Coronary artery (tissue), 2 donors: ENCODE results near the gene ZIC2.
A peak's percentile ranks its signal among the peaks of the same experiment; 100 is the strongest.

Experiments
- DNase-seq: peaks from one replicate; pipeline ENCODE4 v3.0.0-alpha.2; 2017; ENCODE audit warnings: low spot score
- H3K27ac ChIP-seq, 2 donors: fragments of 200-600 bp; sonication (generic); one replicate each; pipeline ENCODE4 v1.5.1; 2016 to 2019
- H3K4me3 ChIP-seq: fragments of 200-600 bp; sonication (generic); 2 replicates; pipeline ENCODE4 v1.5.1; 2016; ENCODE audit warnings: mild to moderate bottlenecking, moderate library complexity
- CTCF ChIP-seq: fragments of 200-600 bp; sonication (generic); IDR thresholded peaks from one replicate; pipeline ENCODE4 v1.5.1; 2019; ENCODE audit warnings: antibody characterized with exemption

The ZIC2 gene

GRCh38 chr13:99984461-99985240, 3.1 kb downstream of the ZIC2 start:
- no peak for TF ChIP-seq CTCF
- Histone ChIP-seq H3K27ac (no peak overlapping the region), H3K4me3 (peak overlapping the region; percentile 26)
- DNase-seq: no peak

GRCh38 chr13:99985241-99985874, 3.8 kb downstream of the ZIC2 start:
- no peak for TF ChIP-seq CTCF
- DNase-seq: no peak
- Histone ChIP-seq H3K4me3 (peak overlapping the region; percentile 26), H3K27ac (no peak overlapping the region)

- no peak for DNase-seq
- H3K4me3 ChIP-seq: no peak overlapping the region
- TF ChIP-seq CTCF: no peak
- H3K27ac ChIP-seq: no peak overlapping the region
Measured at GRCh38 chr13:99985886-99986527, 4.4 kb downstream of the ZIC2 start.

- Histone ChIP-seq H3K4me3 (no peak overlapping the region), H3K27ac (no peak overlapping the region)
- no peak for TF ChIP-seq CTCF
- DNase-seq: no peak
Measured at GRCh38 chr13:99986741-99987140, 5.2 kb downstream of the ZIC2 start.

- H3K4me3 ChIP-seq: no peak overlapping the region
- no peak for TF ChIP-seq CTCF
- DNase-seq: no peak
- no peak overlapping the region for H3K27ac ChIP-seq
Measured at GRCh38 chr13:99987154-99988019, 5.8 kb downstream of the ZIC2 start.

GRCh38 chr13:99988529-99989275, 7.1 kb downstream of the ZIC2 start:
- no peak overlapping the region for H3K27ac ChIP-seq
- TF ChIP-seq CTCF: no peak
- H3K4me3 ChIP-seq: no peak overlapping the region
- DNase-seq: no peak
